Liver (tissue), 9 donors: ENCODE measurements around the gene SLC25A10. TPM values are rescaled to one million over a fixed set of nuclear protein-coding genes. Genes with fewer than 3 reads are reported as not detected.

Source experiments
- DNase-seq: peaks from one replicate; pipeline ENCODE4 v3.0.0-alpha.2; 2017; ENCODE audit warnings: low spot score
- H3K27ac ChIP-seq, 2 donors: one replicate each; pipeline ENCODE4 v1.7.0; 2013; ENCODE audit warnings: inconsistent platforms in 2 of 2, low read length in 2 of 2, control low read depth in 1 of 2, low read depth in 1 of 2, mild to moderate bottlenecking in 1 of 2
- H3K27me3 ChIP-seq, 4 donors: one replicate each; pipeline versions ENCODE4 v1.6.1 to v1.7.0; 2013; ENCODE audit warnings: low read length in 3 of 4, inconsistent platforms in 1 of 4, mild to moderate bottlenecking in 1 of 4, moderate library complexity in 1 of 4; ENCODE audit not compliant: control insufficient read depth in 4 of 4, insufficient read depth in 4 of 4
- H3K36me3 ChIP-seq, 4 donors: one replicate each; pipeline versions ENCODE4 v1.6.1 to v1.7.0; 2013; ENCODE audit warnings: low read length in 3 of 4, mild to moderate bottlenecking in 3 of 4, low read depth in 1 of 4, moderate library complexity in 1 of 4; ENCODE audit not compliant: control insufficient read depth in 4 of 4, insufficient read depth in 3 of 4
- H3K4me1 ChIP-seq, 4 donors: one replicate each; pipeline versions ENCODE4 v1.6.1 to v1.7.0; 2013; ENCODE audit warnings: low read length in 3 of 4, mild to moderate bottlenecking in 3 of 4, moderate library complexity in 1 of 4; ENCODE audit not compliant: control insufficient read depth in 4 of 4, insufficient read depth in 4 of 4
- H3K4me3 ChIP-seq, 3 donors: one replicate each; pipeline versions ENCODE4 v1.6.1 to v1.7.0; 2013; ENCODE audit warnings: low read length in 3 of 3, control low read depth in 1 of 3, low read depth in 1 of 3, mild to moderate bottlenecking in 1 of 3
- H3K9ac ChIP-seq, 2 donors: one replicate each; pipeline ENCODE4 v1.7.0; 2013; ENCODE audit warnings: low read length in 2 of 2, mild to moderate bottlenecking in 2 of 2, moderate library complexity in 2 of 2, control low read depth in 1 of 2, low read depth in 1 of 2
- H3K9me3 ChIP-seq, 4 donors: one replicate each; pipeline versions ENCODE4 v1.6.1 to v1.7.0; 2013; ENCODE audit warnings: low read length in 3 of 4; ENCODE audit not compliant: control insufficient read depth in 4 of 4
- ATF3 ChIP-seq: IDR thresholded peaks from 2 replicates; pipeline ENCODE4 v1.6.1; 2016; ENCODE audit warnings: antibody characterized with exemption
- CTCF ChIP-seq: fragments of 150-350 bp; IDR thresholded peaks from 2 replicates; pipeline ENCODE4 v1.5.1; 2017; ENCODE audit warnings: improper control_type of control experiment, low read depth, low read length; ENCODE audit not compliant: missing input control
- EGR1 ChIP-seq, 2 donors: IDR thresholded peaks; 2 replicates each; pipeline ENCODE4 v1.6.1; 2016 to 2018; ENCODE audit warnings: antibody characterized with exemption in 2 of 2, low read depth in 2 of 2
- FOXA1 ChIP-seq: IDR thresholded peaks from 2 replicates; pipeline ENCODE4 v1.6.1; 2016; ENCODE audit warnings: antibody characterized with exemption
- FOXA2 ChIP-seq: IDR thresholded peaks from 2 replicates; pipeline ENCODE4 v1.6.1; 2016; ENCODE audit warnings: antibody characterized with exemption
- GABPA ChIP-seq, 2 donors: IDR thresholded peaks in 1 of 2; conservative IDR thresholded peaks in 1 of 2; 2 replicates each; pipeline ENCODE4 v1.6.1; 2016; ENCODE audit warnings: antibody characterized with exemption in 2 of 2, mild to moderate bottlenecking in 1 of 2, moderate library complexity in 1 of 2
- HNF4A ChIP-seq, 2 donors: conservative IDR thresholded peaks; 2 replicates each; pipeline ENCODE4 v1.6.1; 2016; ENCODE audit warnings: antibody characterized with exemption in 2 of 2, mild to moderate bottlenecking in 2 of 2
- HNF4G ChIP-seq: IDR thresholded peaks from 2 replicates; pipeline ENCODE4 v1.6.1; 2016; ENCODE audit warnings: antibody characterized with exemption
- JUND ChIP-seq, 2 donors: IDR thresholded peaks; 2 replicates each; pipeline ENCODE4 v1.6.1; 2016; ENCODE audit warnings: antibody characterized with exemption in 2 of 2
- MAX ChIP-seq: IDR thresholded peaks from 2 replicates; pipeline ENCODE4 v1.6.1; 2016; ENCODE audit warnings: antibody characterized with exemption
- NR2F2 ChIP-seq: IDR thresholded peaks from 2 replicates; pipeline ENCODE4 v1.6.1; 2016; ENCODE audit warnings: antibody characterized with exemption
- RAD21 ChIP-seq, 2 donors: IDR thresholded peaks; 2 replicates each; pipeline ENCODE4 v1.6.1; 2016; ENCODE audit warnings: antibody characterized with exemption in 2 of 2, mild to moderate bottlenecking in 2 of 2
- REST ChIP-seq: IDR thresholded peaks from 2 replicates; pipeline ENCODE4 v1.6.1; 2016; ENCODE audit warnings: antibody characterized with exemption, mild to moderate bottlenecking
- RXRA ChIP-seq, 2 donors: IDR thresholded peaks; 2 replicates each; pipeline ENCODE4 v1.6.1; 2017 to 2018; ENCODE audit warnings: antibody characterized with exemption in 2 of 2, mild to moderate bottlenecking in 1 of 2
- SP1 ChIP-seq: IDR thresholded peaks from 2 replicates; pipeline ENCODE4 v1.6.1; 2018; ENCODE audit warnings: antibody characterized with exemption, mild to moderate bottlenecking
- TAF1 ChIP-seq: conservative IDR thresholded peaks from 2 replicates; pipeline ENCODE4 v1.6.1; 2016; ENCODE audit warnings: antibody characterized with exemption, mild to moderate bottlenecking
- YY1 ChIP-seq: IDR thresholded peaks from 2 replicates; pipeline ENCODE4 v1.6.1; 2016; ENCODE audit warnings: antibody characterized with exemption, mild to moderate bottlenecking
- ZBTB33 ChIP-seq: IDR thresholded peaks from 2 replicates; pipeline ENCODE4 v1.6.1; 2016; ENCODE audit warnings: antibody characterized with exemption
- WGBS: extraction: QIAGEN DNeasy Blood & Tissue Kit; methylation state at CpG from one replicate; pipeline ENCODE4 v1.1.7; 2013; 5-methylcytosine and 5-hydroxymethylcytosine counted together
- polyA plus RNA-seq, 2 donors: library from polyadenylated mRNA; stranded (reverse) in 1 of 2; unstranded in 1 of 2; fragments of 200-250 nt in 1 of 2; fragments of >200 nt in 1 of 2; fragmentation: Nextera tagmentation in 1 of 2; extraction: Ambion mirVana in 1 of 2; gene quantifications; one replicate each; pipeline versions ENCODE4 v1.2.1 to v1.2.3, GENCODE V29; 2013 to 2015
- total RNA-seq, 2 donors: library from RNA; depleted of rRNA; stranded (reverse); fragments of >200 nt; gene quantifications; one replicate each; pipeline ENCODE4 v1.2.3, GENCODE V29; 2014
- donor health status: healthy.
- donor health status: healthy.
- donor health status: healthy.
- donor health status: healthy.
- donor health status: healthy.

The SLC25A10 gene
- total and polyA plus RNA-seq, 4 donors = 19.8 to 54.6 (median 44.0) TPM

- no peak for DNase-seq
- TF ChIP-seq CTCF = no peak
- no peak for TF ChIP-seq TAF1
- no peak for TF ChIP-seq ATF3
- no peak for TF ChIP-seq HNF4A (conservative IDR thresholded peaks at IDR 0.05)
- TF ChIP-seq GABPA (IDR thresholded peaks at IDR 0.05 in 1 of 2, conservative IDR thresholded peaks at IDR 0.05 in 1 of 2) = no peak
- no peak for TF ChIP-seq FOXA1
- TF ChIP-seq MAX = no peak
- no peak for TF ChIP-seq YY1
- no peak for TF ChIP-seq EGR1 (IDR thresholded peaks at IDR 0.05; ENCODE audit: low read depth in 2 of 2)
- TF ChIP-seq FOXA2 = no peak
- no peak for TF ChIP-seq JUND (IDR thresholded peaks at IDR 0.05)
- TF ChIP-seq NR2F2 = no peak
- TF ChIP-seq ZBTB33 = no peak
- no peak for TF ChIP-seq RXRA (IDR thresholded peaks at IDR 0.05)
- no peak for TF ChIP-seq HNF4G
- TF ChIP-seq SP1 = no peak
- no peak for TF ChIP-seq RAD21 (IDR thresholded peaks at IDR 0.05)
- Histone ChIP-seq H3K9ac (no peak overlapping the region), H3K27me3 (no peaks in the 10 kb centered on the region), H3K4me3 (no peak overlapping the region), H3K9me3 (no peaks in the 10 kb centered on the region), H3K4me1 (peaks cover 0 to 9% (median 8%) of the 10 kb centered on the region in 4 donors), H3K27ac (no peak overlapping the region), H3K36me3 (peaks cover 18 to 85% (median 28%) of the 10 kb centered on the region in 4 donors)
- 95% methylated on average over 40 of the region's 40 CpGs for WGBS
These were observed 15.7 kb upstream of the SLC25A10 start for GRCh38 chr17:81696218-81696941.

GRCh38 chr17:81697261-81698044, 14.6 kb upstream of the SLC25A10 start:
- TF ChIP-seq NR2F2 = no peak
- no peak for TF ChIP-seq REST
- no peak for TF ChIP-seq MAX
- no peak for TF ChIP-seq EGR1 (IDR thresholded peaks at IDR 0.05; ENCODE audit: low read depth in 2 of 2)
- no peak for TF ChIP-seq ZBTB33
- no peak for TF ChIP-seq TAF1
- Histone ChIP-seq H3K27me3 (no peaks in the 10 kb centered on the region), H3K4me3 (no peak overlapping the region), H3K36me3 (peaks cover 18 to 77% (median 23%) of the 10 kb centered on the region in 4 donors), H3K9me3 (no peaks in the 10 kb centered on the region), H3K27ac (no peak overlapping the region), H3K4me1 (peaks cover 4 to 19% (median 18%) of the 10 kb centered on the region in 4 donors), H3K9ac (no peak overlapping the region)
- no peak for DNase-seq
- 90% methylated on average over 25 of the region's 25 CpGs for WGBS
